Spleen (tissue), 11 donors: ENCODE data around the gene C9orf72. TPM values are rescaled to one million over a fixed set of nuclear protein-coding genes. Genes with fewer than 3 reads are reported as not detected.

Experiments
- DNase-seq: peaks from one replicate; pipeline ENCODE4 v3.0.0-alpha.2; 2020
- H3K27ac ChIP-seq, 8 donors: fragments of 200-600 bp; sonication (generic) in 7 of 8; 1 replicate in 4 of 8; 2 replicates in 4 of 8; pipeline versions ENCODE4 v1.5.0 to v1.8.0; 2016 to 2021; ENCODE audit warnings: inconsistent platforms in 4 of 8, mild to moderate bottlenecking in 4 of 8, moderate library complexity in 1 of 8
- H3K27me3 ChIP-seq, 7 donors: fragments of 200-600 bp; sonication (generic) in 6 of 7; replicated peaks in 1 of 7; 1 replicate in 4 of 7; 2 replicates in 3 of 7; pipeline versions ENCODE4 v1.5.0 to v1.8.0; 2016 to 2021; ENCODE audit warnings: inconsistent platforms in 3 of 7, mild to moderate bottlenecking in 1 of 7
- H3K36me3 ChIP-seq, 6 donors: fragments of 200-600 bp; sonication (generic) in 5 of 6; 1 replicate in 4 of 6; 2 replicates in 2 of 6; pipeline versions ENCODE4 v1.5.0 to v1.8.0; 2016 to 2021; ENCODE audit warnings: inconsistent platforms in 2 of 6
- H3K4me1 ChIP-seq, 6 donors: fragments of 200-600 bp; sonication (generic) in 5 of 6; 1 replicate in 3 of 6; 2 replicates in 3 of 6; pipeline versions ENCODE4 v1.5.0 to v1.8.0; 2016 to 2021; ENCODE audit warnings: inconsistent platforms in 3 of 6
- H3K4me3 ChIP-seq, 8 donors: fragments of 200-600 bp; sonication (generic) in 7 of 8; 1 replicate in 4 of 8; 2 replicates in 4 of 8; pipeline versions ENCODE4 v1.5.0 to v1.8.0; 2016 to 2021; ENCODE audit warnings: inconsistent platforms in 4 of 8, mild to moderate bottlenecking in 4 of 8, moderate library complexity in 2 of 8
- H3K9me3 ChIP-seq, 8 donors: fragments of 200-600 bp; sonication (generic) in 7 of 8; 1 replicate in 4 of 8; 2 replicates in 4 of 8; pipeline versions ENCODE4 v1.5.0 to v1.8.0; 2016 to 2021; ENCODE audit warnings: inconsistent platforms in 4 of 8
- POLR2A ChIP-seq, 3 donors: fragments of 450-650 bp; IDR thresholded peaks; one replicate each; pipeline ENCODE4 v1.5.1; 2017; ENCODE audit warnings: antibody characterized with exemption in 3 of 3, mild to moderate bottlenecking in 1 of 3
- POLR2AphosphoS5 ChIP-seq, 3 donors: sonication (generic); formaldehyde crosslinking; IDR thresholded peaks; one replicate each; pipeline ENCODE4 v1.5.1; 2017; ENCODE audit warnings: antibody characterized with exemption in 3 of 3
- WGBS, 5 donors: extraction: QIAGEN DNeasy Blood & Tissue Kit in 3 of 5; methylation state at CpG; one replicate each; pipeline versions ENCODE4 v1.1.5 to v1.1.7; 2013 to 2018; 5-methylcytosine and 5-hydroxymethylcytosine counted together
- intact Hi-C: fragments of 100-400 bp; cut with DNase I; formaldehyde crosslinking; loops from one replicate; pipeline ENCODE4 v1.15.0; 2023; ENCODE audit warnings: low total_unique reads
- polyA plus RNA-seq, 3 donors: library from polyadenylated mRNA; stranded (reverse); fragments of 200-250 nt; gene quantifications; one replicate each; pipeline ENCODE4 v1.2.1, GENCODE V29; 2013
- total RNA-seq, 7 donors: library from RNA; depleted of rRNA in 3 of 7; stranded (reverse); fragments of >200 nt in 3 of 7; fragmentation: NEBNext Ultra II Directional in 4 of 7; extraction: Animal tissue kit (Norgen Biotek cat#: 25700) in 4 of 7; gene quantifications; one replicate each; pipeline versions ENCODE4 v1.1.0 to v1.2.1, GENCODE V29; 2016 to 2021
- TF ChIP-seq, protein P1 (sequence below), 11 experiments: fragments of 200-600 bp in 7 of 11; fragments of 450-650 bp in 4 of 11; sonication (generic) in 4 of 11; IDR thresholded peaks in 8 of 11; conservative IDR thresholded peaks in 3 of 11; 1 replicate in 7 of 11; 2 replicates in 4 of 11; pipeline versions ENCODE4 v1.4.0 to v1.8.0; 2016 to 2021; ENCODE audit warnings: antibody characterized with exemption in 11 of 11, inconsistent platforms in 4 of 11, mild to moderate bottlenecking in 1 of 11
- donor health status: healthy with polysubstance abuse.
- donor health status: DM: no; HTN: no; CAD: no; lungs with moderate emphysema.
- donor health status: DM: no; HTN: no; CAD: no.
- donor health status: Bipolar disorder and iron deficiency.
- donor health status: healthy.
- donor health status: DM: no; HTN: no; CAD: no.
- donor health status: DM: yes; HTN: yes; CAD: no.

Gene C9orf72
- total and polyA plus RNA-seq, 10 donors: 10.1 to 88.5 (median 39.7) TPM

DNA sequence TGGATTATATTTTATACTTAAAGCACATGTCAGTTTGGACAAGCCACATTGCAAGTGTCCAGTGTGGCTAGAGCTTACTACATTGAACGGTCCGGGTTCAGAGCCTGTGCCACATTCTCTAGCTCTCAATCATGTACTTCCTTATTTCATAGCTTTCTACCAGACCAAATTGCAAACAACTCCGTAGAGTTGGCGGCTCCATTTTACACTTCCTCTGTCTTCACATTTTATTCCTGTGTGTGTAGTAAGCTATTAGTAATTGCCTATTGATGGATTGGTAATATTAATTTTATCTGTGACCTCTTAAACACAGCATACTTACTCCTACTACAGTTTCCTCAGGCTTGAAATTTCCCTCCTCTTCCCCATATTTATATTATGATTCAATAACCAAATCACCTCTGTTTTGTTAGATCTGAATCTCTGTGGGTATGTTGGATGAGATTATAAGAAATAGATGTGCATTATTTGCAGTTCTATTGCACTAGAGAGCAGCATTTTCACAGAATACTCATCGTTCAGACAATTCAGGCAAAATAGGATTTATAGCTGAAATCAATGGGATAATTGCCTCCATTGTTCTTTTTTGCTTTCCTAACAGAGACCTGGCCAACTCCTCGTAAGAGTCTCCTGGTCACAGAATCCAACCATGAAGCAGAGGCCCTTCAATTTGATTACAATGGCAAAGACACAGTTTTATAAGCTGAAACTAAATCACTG is 29.0 kb upstream of the C9orf72 start:
- 48 to 66% (median 57%) methylated on average over 6 of the region's 6 CpGs for WGBS, 5 donors
- Histone ChIP-seq H3K4me3 (no peak overlapping the region), H3K4me1 (peaks cover 0 to 28% (median 2%) of the 10 kb centered on the region in 6 donors), H3K27ac (peak overlapping the region in 4 of 8 donors; percentile 35 to 85 (median 81)), H3K9me3 (no peaks in the 10 kb centered on the region), H3K36me3 (no peaks in the 10 kb centered on the region), H3K27me3 (no peaks in the 10 kb centered on the region)
- TF ChIP-seq POLR2AphosphoS5 (IDR thresholded peaks at IDR 0.05) (no peak), POLR2A (IDR thresholded peaks at IDR 0.05) (no peak)
- TF ChIP-seq, protein P1, sequence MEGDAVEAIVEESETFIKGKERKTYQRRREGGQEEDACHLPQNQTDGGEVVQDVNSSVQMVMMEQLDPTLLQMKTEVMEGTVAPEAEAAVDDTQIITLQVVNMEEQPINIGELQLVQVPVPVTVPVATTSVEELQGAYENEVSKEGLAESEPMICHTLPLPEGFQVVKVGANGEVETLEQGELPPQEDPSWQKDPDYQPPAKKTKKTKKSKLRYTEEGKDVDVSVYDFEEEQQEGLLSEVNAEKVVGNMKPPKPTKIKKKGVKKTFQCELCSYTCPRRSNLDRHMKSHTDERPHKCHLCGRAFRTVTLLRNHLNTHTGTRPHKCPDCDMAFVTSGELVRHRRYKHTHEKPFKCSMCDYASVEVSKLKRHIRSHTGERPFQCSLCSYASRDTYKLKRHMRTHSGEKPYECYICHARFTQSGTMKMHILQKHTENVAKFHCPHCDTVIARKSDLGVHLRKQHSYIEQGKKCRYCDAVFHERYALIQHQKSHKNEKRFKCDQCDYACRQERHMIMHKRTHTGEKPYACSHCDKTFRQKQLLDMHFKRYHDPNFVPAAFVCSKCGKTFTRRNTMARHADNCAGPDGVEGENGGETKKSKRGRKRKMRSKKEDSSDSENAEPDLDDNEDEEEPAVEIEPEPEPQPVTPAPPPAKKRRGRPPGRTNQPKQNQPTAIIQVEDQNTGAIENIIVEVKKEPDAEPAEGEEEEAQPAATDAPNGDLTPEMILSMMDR (IDR thresholded peaks at IDR 0.05 in 8 of 11, conservative IDR thresholded peaks at IDR 0.05 in 3 of 11): no peak
- DNase-seq: no peak
- intact Hi-C loops: no loop called here

DNA sequence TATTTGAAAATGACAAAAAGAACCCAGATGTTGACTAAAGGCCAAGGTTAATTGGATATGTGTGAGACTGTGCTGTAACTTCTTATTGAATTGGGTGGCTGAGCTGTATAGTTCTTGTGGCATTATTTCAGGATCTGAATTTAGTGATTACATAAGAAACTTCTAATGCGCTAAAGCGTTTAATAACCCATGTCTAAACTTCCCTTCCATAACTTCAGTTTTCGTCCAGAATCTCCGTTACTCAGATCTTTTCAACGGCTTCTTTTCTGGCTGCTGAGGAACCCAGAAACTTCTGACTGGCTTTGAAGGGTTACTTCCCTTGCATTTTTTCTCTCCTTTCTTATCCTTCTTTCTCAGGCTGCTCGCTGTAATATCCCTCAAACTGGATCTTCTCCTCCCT is 28.1 kb upstream of the C9orf72 start:
- H3K36me3 ChIP-seq: no peaks in the 10 kb centered on the region
- no peaks in the 10 kb centered on the region for H3K9me3 ChIP-seq
- peaks cover 0 to 28% (median 2%) of the 10 kb centered on the region in 6 donors for H3K4me1 ChIP-seq
- intact Hi-C loops: no loop called here
- 45 to 69% (median 62%) methylated on average over 6 of the region's 6 CpGs for WGBS, 5 donors
- TF ChIP-seq POLR2AphosphoS5 (IDR thresholded peaks at IDR 0.05) (no peak), POLR2A (IDR thresholded peaks at IDR 0.05) (no peak)
- TF ChIP-seq, protein P1 (IDR thresholded peaks at IDR 0.05 in 8 of 11, conservative IDR thresholded peaks at IDR 0.05 in 3 of 11): no peak
- no peak overlapping the region for H3K4me3 ChIP-seq
- H3K27me3 ChIP-seq: no peaks in the 10 kb centered on the region
- H3K27ac ChIP-seq: peak overlapping the region in 6 of 8 donors; percentile 35 to 85 (median 68)
- DNase-seq: no peak

DNA sequence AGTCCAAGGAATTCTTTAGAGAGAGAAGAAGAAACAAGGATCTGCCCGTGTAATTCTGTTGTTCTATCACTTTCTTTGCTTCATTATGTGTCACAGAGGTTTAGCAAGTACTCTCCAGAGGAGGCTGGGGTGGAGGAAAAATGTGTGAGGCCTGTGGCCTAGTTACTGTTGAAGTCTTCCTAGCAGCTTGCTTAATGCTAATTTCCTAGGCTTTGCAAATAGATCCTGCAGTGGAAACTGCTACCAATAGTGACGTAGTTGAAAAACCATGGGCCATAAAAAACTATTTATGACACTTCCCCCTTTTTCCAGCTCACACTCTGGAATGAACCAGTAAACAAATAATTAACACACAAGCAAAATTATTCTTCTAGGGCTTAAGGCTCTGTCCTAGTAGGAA is 27.0 kb upstream of the C9orf72 start:
- no peaks in the 10 kb centered on the region for H3K9me3 ChIP-seq
- peak overlapping the region in 1 of 8 donors; percentile 10 for H3K4me3 ChIP-seq
- H3K36me3 ChIP-seq: no peaks in the 10 kb centered on the region
- 34 to 59% (median 44%) methylated on average over 2 of the region's 2 CpGs for WGBS, 5 donors
- H3K27me3 ChIP-seq: no peaks in the 10 kb centered on the region
- peak overlapping the region; percentile 9 to 85 (median 66) for H3K27ac ChIP-seq
- intact Hi-C loops: no loop called here
- TF ChIP-seq POLR2AphosphoS5 (IDR thresholded peaks at IDR 0.05) (no peak), POLR2A (IDR thresholded peaks at IDR 0.05) (no peak)
- TF ChIP-seq, protein P1 (IDR thresholded peaks at IDR 0.05 in 8 of 11, conservative IDR thresholded peaks at IDR 0.05 in 3 of 11): no peak
- H3K4me1 ChIP-seq: peaks cover 0 to 28% (median 2%) of the 10 kb centered on the region in 6 donors
- no peak for DNase-seq

DNA sequence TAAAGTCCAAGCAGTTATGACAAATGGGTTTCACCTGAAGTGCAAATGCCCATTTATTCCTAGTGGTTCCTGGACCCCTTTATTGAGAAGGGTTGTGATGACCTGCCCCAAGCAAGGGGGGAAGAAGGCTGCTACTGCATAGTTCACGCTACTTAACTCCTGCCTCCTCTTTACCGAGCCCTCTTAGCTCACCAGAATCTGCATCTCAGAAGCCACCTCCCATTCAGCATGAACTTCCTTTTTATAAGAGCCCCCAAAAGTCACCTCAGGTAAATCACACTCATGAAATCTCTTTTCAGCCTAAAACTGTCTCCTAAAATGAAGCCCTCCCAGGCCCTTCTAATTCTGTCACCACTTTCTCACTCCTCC is 26.6 kb upstream of the C9orf72 start:
- intact Hi-C loops: no loop called here
- no peaks in the 10 kb centered on the region for H3K9me3 ChIP-seq
- H3K27ac ChIP-seq: peak overlapping the region; percentile 9 to 85 (median 66)
- no peak for TF ChIP-seq POLR2A (IDR thresholded peaks at IDR 0.05)
- TF ChIP-seq, protein P1 (IDR thresholded peaks at IDR 0.05 in 8 of 11, conservative IDR thresholded peaks at IDR 0.05 in 3 of 11): no peak
- no peak for TF ChIP-seq POLR2AphosphoS5 (IDR thresholded peaks at IDR 0.05)
- H3K4me1 ChIP-seq: peaks cover 0 to 28% (median 2%) of the 10 kb centered on the region in 6 donors
- H3K27me3 ChIP-seq: no peaks in the 10 kb centered on the region
- DNase-seq: no peak
- H3K36me3 ChIP-seq: no peaks in the 10 kb centered on the region
- 39 to 61% (median 48%) methylated on average over 2 of the region's 2 CpGs for WGBS, 5 donors
- H3K4me3 ChIP-seq: peak overlapping the region in 1 of 8 donors; percentile 10
